NCI-H2029 (cell line): ENCODE data around the gene EME1.
A peak's percentile ranks its signal among the peaks of the same experiment; 100 is the strongest.
"Not testable (repeated sequence)": the region's sequence is repeated elsewhere in the genome, so short reads cannot be mapped to it uniquely, and the experiment has no call there.

Experiments
- DNase-seq: peaks from one replicate; lab custom pipeline; 2025; lab: John Stamatoyannopoulos, UW

The EME1 gene, protein sequence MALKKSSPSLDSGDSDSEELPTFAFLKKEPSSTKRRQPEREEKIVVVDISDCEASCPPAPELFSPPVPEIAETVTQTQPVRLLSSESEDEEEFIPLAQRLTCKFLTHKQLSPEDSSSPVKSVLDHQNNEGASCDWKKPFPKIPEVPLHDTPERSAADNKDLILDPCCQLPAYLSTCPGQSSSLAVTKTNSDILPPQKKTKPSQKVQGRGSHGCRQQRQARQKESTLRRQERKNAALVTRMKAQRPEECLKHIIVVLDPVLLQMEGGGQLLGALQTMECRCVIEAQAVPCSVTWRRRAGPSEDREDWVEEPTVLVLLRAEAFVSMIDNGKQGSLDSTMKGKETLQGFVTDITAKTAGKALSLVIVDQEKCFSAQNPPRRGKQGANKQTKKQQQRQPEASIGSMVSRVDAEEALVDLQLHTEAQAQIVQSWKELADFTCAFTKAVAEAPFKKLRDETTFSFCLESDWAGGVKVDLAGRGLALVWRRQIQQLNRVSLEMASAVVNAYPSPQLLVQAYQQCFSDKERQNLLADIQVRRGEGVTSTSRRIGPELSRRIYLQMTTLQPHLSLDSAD

DNA sequence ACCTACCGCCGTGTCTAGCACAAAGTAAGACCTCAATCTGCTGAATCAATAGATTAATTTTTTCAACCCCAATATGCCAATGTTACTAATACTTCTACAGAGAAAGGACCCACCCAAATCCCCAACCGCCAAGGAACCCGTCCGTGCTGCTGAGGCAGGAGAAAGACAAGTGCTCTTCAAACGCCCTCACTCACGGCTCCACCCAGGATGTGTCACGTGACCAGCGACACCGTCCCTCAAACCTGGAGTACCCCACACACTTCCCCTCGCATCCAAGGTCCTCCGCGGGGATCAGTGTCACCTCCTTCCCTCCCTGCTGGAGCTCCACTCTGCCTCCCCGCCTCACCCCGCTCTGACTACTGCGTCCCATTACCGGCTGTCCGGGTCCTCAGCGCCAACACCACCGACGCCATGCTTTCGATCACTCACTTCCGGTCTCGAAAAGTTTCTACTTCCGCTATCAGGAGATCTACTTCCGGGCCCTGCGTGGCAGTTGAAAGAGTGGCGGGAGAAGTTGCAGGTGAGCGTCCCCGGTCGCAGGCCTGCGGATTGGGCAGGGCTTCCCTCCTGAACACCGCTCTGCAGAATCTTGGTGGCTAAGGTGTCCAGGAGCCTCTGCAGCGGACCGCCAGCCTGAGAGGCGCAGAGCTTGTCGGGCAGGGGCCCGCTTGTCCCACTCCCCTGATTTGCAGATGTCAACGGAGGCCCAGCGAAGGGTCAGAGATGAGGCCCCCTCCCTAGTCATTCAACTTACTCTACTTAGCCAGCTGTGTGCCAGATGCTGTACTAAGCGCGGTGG is at the start of gene EME1, which contains the start of gene MRPL27:
Gene EME1 (plus strand): TSS at position 472 of the 799 bp plus-strand sequence. CDS start 1,980 bp downstream, outside the sequence.
Gene MRPL27 (minus strand): TSS at position 427 of the 799 bp plus-strand sequence. CDS start 14 bp downstream, at position 413.
- DNase-seq: peak; percentile 90

DNA sequence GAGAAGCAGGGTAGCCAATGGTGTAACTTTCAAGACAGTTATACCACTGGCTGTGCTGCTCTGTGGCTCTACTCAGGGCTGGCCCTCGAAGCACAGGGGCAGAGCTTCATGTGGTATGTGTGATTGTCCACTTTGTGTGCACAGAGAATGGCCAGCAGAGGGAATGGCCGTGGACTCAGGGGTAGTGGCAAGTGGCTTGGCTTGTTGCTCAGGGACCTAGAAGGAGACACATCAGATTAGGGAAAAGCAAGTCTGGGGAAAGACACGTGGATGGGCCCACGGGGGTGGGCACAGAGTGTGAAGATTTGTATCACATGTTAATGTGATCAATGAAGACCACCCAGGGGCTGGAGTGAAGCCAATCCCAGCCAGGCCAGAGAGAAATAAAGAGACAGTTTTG is 47.1 kb upstream of the EME1 start:
- no peak for DNase-seq

GRCh38 chr17:50326831-50327364 is 46.1 kb upstream of the EME1 start:
- DNase-seq: no peak

- DNase-seq: no peak
Measured at GRCh38 chr17:50328363-50329325, 44.4 kb upstream of the EME1 start.

- no peak for DNase-seq
Measured at GRCh38 chr17:50329716-50330115, 43.3 kb upstream of the EME1 start.

DNA sequence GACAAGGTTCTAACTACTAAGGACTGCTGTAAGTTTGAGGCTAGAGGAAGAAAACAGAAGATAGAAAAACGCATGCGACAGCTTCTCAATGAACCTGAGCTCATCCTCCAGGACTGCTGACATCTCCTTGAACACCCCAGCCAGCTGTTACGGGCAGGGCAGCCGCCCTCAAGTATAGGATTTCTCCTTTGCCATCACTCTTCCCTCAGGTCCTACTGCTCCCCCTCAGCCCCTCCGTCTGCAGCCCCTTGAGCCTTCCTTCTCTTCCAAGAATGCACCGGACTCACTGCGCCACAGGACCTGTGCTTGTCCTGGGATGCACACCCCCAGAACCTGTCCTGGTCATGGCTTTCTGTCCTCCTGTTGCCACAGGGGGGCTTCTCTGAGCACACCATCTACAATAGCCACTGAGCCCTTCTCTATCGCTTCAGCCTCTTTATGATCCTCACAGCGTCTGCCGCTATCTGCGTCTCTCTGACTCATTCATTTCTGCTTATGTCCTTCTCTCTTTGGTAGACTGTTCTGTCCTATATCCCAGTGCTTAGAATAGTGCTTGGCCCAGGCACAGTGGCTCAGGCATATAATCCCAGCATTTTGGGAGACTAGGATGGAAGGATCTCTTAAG is 42.8 kb upstream of the EME1 start:
- no peak for DNase-seq

GRCh38 chr17:50331085-50331791 is 41.8 kb upstream of the EME1 start:
- no peak for DNase-seq

- DNase-seq: no peak
Measured at GRCh38 chr17:50332196-50332595, 40.8 kb upstream of the EME1 start.

- not testable (repeated sequence) for DNase-seq
Measured at GRCh38 chr17:50333291-50334057, 39.6 kb upstream of the EME1 start.

- no peak for DNase-seq
Measured at GRCh38 chr17:50337956-50338355, 35.1 kb upstream of the EME1 start.

DNA sequence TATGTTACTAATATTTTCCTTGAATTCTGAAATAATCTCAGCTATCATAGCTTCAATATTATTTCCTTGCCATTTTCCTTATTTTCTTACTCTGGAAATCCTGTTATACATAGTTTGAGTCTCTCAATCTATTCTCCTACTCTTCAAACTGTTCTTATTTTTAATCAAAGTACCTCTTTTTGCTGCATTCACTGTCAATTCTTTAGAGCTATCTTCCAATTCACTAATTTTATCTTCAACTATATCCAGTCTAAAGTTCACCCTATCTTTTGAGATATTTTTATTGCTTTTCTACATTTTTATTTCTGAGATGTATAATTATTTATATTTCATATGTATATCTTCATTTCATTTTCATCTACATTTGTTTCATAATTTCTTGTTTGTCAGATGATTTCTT is 34.4 kb upstream of the EME1 start:
- no peak for DNase-seq

GRCh38 chr17:50339381-50339780 is 33.6 kb upstream of the EME1 start:
- DNase-seq: no peak

GRCh38 chr17:50344731-50345365 is 28.2 kb upstream of the EME1 start:
- no peak for DNase-seq

DNA sequence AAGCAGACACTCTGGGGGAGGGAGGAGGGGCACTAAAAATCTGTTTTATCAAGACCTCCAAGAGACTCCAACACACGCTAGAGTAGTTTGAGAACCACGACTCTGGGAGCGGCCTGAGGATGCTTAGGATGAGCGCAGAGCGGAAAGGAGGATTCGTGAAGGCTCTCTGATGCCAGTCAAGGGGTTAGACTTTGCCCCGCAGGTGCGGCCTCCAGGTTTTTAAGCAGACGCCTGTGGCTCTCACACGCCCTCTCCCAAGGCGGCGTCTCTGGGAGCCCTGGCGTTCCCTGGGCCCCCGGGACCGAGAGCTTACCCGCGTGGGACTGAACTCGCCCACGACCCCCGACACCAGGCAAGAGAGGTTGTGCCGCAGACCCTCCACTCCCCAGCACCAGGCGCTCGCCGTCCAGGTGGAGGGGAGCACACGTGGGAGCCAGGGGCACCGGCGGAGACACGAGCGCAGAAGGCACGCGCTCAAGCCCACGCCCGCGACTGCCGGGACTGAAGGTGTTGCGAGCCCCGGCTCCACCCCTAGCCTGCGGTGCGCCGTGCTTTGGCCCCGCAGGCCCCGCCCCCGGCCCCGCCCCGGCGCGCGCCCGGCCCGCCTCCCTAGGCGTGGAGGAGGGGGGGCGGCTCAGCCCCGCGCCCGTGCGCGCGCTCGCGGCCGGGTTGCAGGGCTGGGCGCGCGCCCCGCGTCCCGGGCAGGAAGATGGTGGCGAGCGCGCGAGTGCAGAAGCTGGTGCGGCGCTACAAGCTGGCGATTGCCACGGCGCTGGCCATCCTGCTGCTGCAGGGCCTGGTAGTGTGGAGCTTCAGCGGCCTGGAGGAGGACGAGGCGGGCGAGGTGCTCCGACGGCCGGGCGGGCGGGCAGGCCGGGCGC is 27.4 kb upstream of the EME1 start, which contains the start of gene XYLT2:
Gene XYLT2 (plus strand): TSS at position 695 of the 881 bp plus-strand sequence. CDS start 15 bp downstream, at position 710.
- DNase-seq: peak; percentile 53

DNA sequence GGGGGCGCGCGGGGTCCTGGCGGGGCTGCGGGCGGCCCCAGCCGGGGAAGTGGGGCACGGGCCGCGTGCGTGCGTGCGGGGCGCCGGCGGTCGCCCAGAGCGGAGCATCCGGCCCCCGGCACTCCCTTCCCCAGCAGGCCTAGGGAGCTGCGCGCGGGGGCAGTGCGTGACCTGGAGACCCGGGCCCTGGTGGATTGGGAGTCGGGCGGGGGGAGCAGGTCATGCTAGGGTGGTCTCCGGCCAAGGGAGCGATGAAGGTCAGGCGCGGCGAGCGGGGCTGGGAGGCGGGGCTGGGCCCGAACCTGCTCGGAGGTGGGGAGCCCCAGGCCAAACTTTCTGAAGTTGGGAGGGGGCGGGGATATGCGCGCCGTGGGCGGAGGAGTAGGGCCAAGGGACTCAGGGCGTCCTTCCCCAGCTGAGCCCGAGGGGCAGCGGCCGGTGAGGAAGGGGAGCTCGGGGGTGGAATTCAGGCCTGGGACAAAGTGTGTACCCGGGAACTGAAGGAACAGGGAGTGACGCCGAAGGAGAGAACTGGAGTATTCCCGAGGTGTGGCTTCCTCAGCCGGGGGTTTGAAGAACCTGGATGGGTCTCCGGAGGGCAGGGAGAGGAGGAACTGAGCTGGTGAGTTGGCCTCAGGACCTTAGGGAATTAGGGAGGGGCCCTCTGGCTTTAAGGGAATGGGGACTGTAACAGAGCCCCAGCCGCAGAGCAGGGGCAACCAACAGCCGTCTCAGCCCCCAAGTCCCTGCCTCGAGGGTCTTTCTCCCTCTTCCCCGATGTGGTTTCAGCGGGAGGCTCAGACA is 26.5 kb upstream of the EME1 start:
- DNase-seq: no peak

DNA sequence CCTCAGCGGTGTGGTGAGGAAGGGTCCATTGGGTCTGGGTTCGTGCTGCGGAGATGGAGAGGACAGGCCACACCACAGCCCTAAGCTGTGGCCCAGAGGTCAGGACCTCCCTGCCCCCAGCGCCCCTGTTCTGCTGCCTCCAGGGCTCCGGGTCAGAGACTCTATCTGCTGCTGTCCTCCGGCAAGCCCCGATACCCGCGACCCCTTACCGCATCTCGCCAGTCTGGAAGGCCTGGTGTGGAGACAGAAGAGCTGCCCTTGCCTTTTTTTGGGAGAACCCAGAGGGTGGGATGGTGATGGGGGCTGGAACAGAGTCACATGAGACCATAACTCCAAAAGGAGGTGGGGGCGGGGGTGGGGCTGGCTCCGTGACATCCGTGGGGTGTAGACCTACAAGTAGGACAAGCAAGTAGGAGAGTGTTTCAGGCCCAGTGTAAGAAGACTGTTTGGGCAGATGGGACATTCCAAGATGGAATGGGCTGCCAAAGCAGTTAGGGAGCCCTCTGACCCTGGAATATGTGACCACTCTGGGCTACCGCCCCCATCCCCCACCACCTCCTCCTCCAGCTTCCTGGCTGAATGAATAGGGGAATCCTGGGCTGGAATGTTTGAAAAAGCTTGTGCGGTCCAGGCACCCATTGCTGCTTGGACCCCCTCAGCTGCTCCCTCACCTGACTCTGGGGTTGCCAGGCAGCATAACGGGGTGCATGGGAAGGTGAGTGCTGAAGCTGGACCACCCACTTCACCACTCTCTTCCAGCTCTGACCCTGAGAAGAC is 25.7 kb upstream of the EME1 start:
- no peak for DNase-seq
